Right hindlimb (tissue), 1 donor: ENCODE measurements around the gene GABPB1.

Source experiments
- DNase-seq: peaks from one replicate; pipeline ENCODE4 v3.0.0-alpha.2; 2018

GABPB1 gene

GRCh38 chr15:50236433-50236832 is 118.6 kb downstream of the GABPB1 start:
- DNase-seq = no peak

- DNase-seq = no peak
These were observed 119.2 kb downstream of the GABPB1 start for GRCh38 chr15:50235794-50236193.

- DNase-seq = no peak
These were observed 120.2 kb downstream of the GABPB1 start for GRCh38 chr15:50234764-50235163.

DNA sequence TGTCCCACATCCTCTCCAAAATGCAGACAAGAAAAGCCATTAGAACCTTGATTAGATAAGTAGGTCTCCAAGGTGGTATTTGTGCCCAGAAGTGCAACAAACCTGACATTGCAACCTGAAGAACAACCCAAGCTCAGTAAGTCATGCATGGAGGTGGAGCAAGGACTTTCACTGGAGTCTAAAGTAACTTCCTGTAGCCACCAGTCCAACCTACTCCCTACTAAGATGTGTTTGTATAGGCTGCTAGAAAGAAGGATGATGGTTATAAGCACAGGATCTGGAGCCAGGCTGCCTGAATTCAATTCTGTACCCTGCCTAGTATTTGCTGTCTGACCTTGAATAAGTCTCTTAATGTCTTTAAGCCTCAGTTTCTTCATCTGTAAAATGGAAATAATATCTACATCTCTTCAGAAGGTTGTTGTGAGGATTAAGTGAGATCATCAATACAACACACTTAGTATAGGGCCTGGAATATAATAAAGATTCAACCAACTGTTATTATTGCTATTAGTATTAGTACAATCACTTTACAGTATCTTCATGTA is 121.7 kb downstream of the GABPB1 start:
- no peak for DNase-seq

DNA sequence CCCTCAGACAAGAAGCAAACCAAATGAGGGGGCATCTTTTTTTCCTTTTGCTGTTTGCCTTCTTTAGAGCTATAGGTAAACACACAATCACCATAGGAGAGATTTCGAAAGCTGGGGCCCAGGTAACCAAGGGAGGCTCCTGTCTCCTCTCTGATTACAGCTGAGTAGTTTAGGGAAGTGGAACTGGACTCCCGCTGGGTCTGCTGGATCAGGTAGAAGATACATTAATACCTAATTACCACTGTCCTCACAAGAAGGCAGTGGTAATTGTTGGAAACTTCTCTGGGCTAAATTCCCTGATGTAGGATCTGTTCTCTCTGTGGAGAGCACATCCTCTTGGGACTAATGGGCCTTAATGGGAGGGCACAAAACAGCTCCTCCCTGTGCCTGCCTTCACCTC is 122.2 kb downstream of the GABPB1 start:
- DNase-seq = no peak

DNA sequence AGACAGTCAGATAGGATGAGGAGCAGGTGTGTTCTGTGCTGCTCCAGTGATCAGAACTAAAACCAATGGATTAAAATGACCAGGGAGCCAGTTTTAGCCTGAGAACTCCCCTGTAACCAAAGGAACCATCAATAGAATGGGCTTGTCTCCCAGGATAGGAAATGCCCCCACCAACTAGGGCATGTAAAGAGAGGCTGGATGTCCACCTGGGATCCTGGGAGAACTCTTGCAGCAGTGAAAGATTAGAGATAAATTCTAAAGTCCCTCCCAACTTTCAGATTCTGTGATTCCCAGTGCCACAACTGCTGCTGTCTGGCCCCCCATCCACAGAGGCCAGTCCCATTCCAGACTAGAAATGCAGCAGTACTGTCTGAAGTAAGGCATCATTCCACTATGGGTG is 123.2 kb downstream of the GABPB1 start:
- no peak for DNase-seq

DNA sequence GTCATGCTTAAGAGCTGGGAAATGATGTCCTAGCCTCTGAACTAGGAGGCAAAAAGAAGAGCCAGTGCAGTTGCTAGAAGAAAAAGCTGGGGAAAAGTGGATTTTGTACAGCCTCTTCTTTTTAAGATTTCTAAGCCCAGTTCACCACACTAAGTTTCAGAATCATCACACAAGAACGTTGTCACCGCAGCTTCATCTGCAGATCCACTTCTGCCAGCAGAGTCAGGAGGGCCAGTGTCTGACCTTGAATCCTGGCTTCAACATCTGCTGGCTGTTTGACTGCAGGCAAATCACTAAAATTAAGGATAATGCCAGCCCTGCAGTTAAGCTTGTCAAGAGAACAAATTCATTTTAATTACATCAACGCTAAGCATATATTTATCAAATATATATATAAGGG is 125.7 kb downstream of the GABPB1 start:
- no peak for DNase-seq

DNA sequence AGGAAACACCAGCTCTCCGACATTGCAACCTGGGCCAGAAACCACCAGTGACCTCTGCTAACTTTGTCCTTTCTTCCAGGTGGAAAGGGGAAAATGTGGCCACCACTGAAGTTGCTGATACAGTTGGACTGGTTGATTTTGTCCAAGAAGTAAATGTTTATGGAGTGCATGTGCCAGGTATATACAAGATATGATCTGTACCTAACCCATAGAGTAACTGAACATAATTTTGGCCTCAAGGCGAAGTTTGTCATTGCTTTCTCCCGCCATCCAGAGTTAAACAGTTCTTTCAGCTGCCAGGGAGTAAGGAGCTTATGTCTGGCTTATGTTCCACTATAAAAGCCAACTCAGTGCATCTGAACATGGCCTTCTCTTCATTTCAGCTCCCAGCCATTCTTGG is 126.1 kb downstream of the GABPB1 start:
- DNase-seq = no peak

DNA sequence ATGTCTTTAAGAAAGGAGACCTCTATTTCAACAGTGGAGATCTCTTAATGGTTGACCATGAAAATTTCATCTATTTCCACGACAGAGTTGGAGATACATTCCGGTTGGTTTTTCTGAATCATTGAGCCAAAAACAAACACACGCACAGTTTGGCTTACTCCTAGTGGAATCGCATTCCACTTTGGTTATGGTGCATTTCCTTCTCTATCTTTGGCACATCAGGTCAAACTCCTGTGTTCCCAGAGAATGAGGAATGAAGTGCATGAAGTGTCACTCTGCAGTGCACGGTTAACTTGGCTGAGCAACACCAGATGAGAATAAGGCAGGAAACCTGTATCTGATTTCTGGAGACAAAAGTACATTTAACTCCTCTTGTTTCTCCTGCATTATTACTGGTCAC is 127.9 kb downstream of the GABPB1 start:
- DNase-seq = no peak

DNA sequence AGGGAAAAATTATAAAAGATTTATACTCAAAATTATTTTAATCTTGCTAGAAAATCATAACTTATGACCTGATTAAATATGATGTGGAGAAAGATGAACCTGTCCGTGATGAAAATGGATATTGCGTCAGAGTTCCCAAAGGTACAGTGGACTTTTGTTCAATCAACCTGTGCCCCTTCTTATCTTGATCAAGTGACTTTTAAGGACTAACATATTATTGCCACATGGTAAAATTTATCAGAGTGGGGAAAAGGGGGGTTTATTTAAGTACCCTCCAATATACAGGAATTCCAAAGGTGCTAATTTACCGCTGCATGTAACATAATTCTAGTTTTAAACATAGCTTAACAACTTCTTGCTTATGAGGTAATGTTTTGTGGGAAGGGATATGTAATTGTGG is 129.1 kb downstream of the GABPB1 start:
- no peak for DNase-seq
